H9 (cell line): ENCODE results near the gene LRMDA. TPM values are rescaled to one million over a fixed set of nuclear protein-coding genes. Genes with fewer than 3 reads are reported as not detected.

Experiments used
- DNase-seq: peaks from one replicate; pipeline ENCODE4 v3.0.0-alpha.2; 2017
- H2AFZ ChIP-seq: one replicate; pipeline ENCODE4 v1.6.1; 2013; ENCODE audit warnings: mild to moderate bottlenecking, low read length, control low read depth, moderate library complexity
- H2AK5ac ChIP-seq: 2 replicates; pipeline ENCODE4 v1.6.1; 2013; ENCODE audit warnings: low read length, control low read depth, mixed read lengths; ENCODE audit not compliant: insufficient read length
- H2BK120ac ChIP-seq: one replicate; pipeline ENCODE4 v1.6.1; 2013; ENCODE audit warnings: low read depth, mild to moderate bottlenecking, low read length, control low read depth, inconsistent platforms; ENCODE audit not compliant: poor library complexity, severe bottlenecking
- H2BK12ac ChIP-seq: 2 replicates; pipeline ENCODE4 v1.6.1; 2013; ENCODE audit warnings: low read length, control low read depth, mixed read lengths, low read depth; ENCODE audit not compliant: insufficient read length
- H2BK15ac ChIP-seq: 2 replicates; pipeline ENCODE4 v1.6.1; 2013; ENCODE audit warnings: low read depth, low read length, control low read depth
- H2BK20ac ChIP-seq: one replicate; pipeline ENCODE4 v1.6.1; 2013; ENCODE audit warnings: low read depth, mild to moderate bottlenecking, low read length, control low read depth, inconsistent platforms; ENCODE audit not compliant: poor library complexity, severe bottlenecking
- H2BK5ac ChIP-seq: 2 replicates; pipeline ENCODE4 v1.6.1; 2013; ENCODE audit warnings: low read length, control low read depth, mixed read lengths; ENCODE audit not compliant: insufficient read length
- H3K14ac ChIP-seq: 2 replicates; pipeline ENCODE4 v1.6.1; 2013; ENCODE audit warnings: low read length, control low read depth; ENCODE audit not compliant: insufficient read depth
- H3K18ac ChIP-seq: 2 replicates; pipeline ENCODE4 v1.6.1; 2013; ENCODE audit warnings: low read depth, mild to moderate bottlenecking, mixed read lengths, low read length, control low read depth; ENCODE audit not compliant: insufficient read length
- H3K23ac ChIP-seq: 2 replicates; pipeline ENCODE4 v1.6.1; 2013; ENCODE audit warnings: low read length, control low read depth, mixed read lengths, low read depth; ENCODE audit not compliant: insufficient read length
- H3K23me2 ChIP-seq: 2 replicates; pipeline ENCODE4 v1.6.1; 2013; ENCODE audit warnings: low read depth, mild to moderate bottlenecking, mixed read lengths, low read length, control low read depth; ENCODE audit not compliant: insufficient read length, poor library complexity, severe bottlenecking
- H3K27ac ChIP-seq: 2 replicates; pipeline ENCODE4 v1.5.1; 2013; ENCODE audit warnings: low read length, control low read depth, mixed read lengths, low read depth; ENCODE audit not compliant: insufficient read length
- H3K27me3 ChIP-seq: 2 replicates; pipeline ENCODE4 v1.6.1; 2013; ENCODE audit warnings: low read length, control low read depth, inconsistent platforms; ENCODE audit not compliant: insufficient read depth
- H3K4ac ChIP-seq: 2 replicates; pipeline ENCODE4 v1.6.1; 2013; ENCODE audit warnings: low read depth, mild to moderate bottlenecking, control low read depth, inconsistent platforms, low read length, moderate library complexity
- H3K4me1 ChIP-seq: 2 replicates; pipeline ENCODE4 v1.6.1; 2013; ENCODE audit warnings: low read length, control low read depth, inconsistent platforms; ENCODE audit not compliant: insufficient read depth
- H3K4me2 ChIP-seq: 2 replicates; pipeline ENCODE4 v1.6.1; 2013; ENCODE audit warnings: low read length, control low read depth, mixed read lengths; ENCODE audit not compliant: insufficient read length, insufficient read depth
- H3K56ac ChIP-seq: 2 replicates; pipeline ENCODE4 v1.6.1; 2013; ENCODE audit warnings: low read depth, mild to moderate bottlenecking, mixed read lengths, low read length, control low read depth; ENCODE audit not compliant: insufficient read length
- H3K79me1 ChIP-seq: 2 replicates; pipeline ENCODE4 v1.6.1; 2013; ENCODE audit warnings: low read depth, mild to moderate bottlenecking, moderate library complexity, low read length, control low read depth, inconsistent platforms; ENCODE audit not compliant: insufficient read depth, poor library complexity, severe bottlenecking
- H3K79me2 ChIP-seq: 2 replicates; pipeline ENCODE4 v1.6.1; 2013; ENCODE audit warnings: low read length, control low read depth, inconsistent platforms; ENCODE audit not compliant: insufficient read depth
- H3K9ac ChIP-seq: 2 replicates; pipeline ENCODE4 v1.6.1; 2013; ENCODE audit warnings: low read length, control low read depth, mixed read lengths; ENCODE audit not compliant: insufficient read length; ENCODE audit errors: extremely low read depth
- H3K9me3 ChIP-seq: one replicate; pipeline ENCODE4 v1.6.1; 2013; ENCODE audit warnings: low read depth, low read length, inconsistent platforms; ENCODE audit not compliant: control insufficient read depth
- H3T11ph ChIP-seq: one replicate; pipeline ENCODE4 v1.6.1; 2013; ENCODE audit warnings: mild to moderate bottlenecking, low read length, control low read depth, inconsistent platforms
- H4K20me1 ChIP-seq: one replicate; pipeline ENCODE4 v1.6.1; 2013; ENCODE audit not compliant: control insufficient read depth, insufficient read length, insufficient read depth
- H4K5ac ChIP-seq: 2 replicates; pipeline ENCODE4 v1.6.1; 2013; ENCODE audit warnings: low read depth, mild to moderate bottlenecking, mixed read lengths, low read length, control low read depth; ENCODE audit not compliant: insufficient read length
- H4K8ac ChIP-seq: replicated peaks from 2 replicates; pipeline ENCODE4 v1.6.1; 2013; ENCODE audit warnings: low read length, control low read depth, mixed read lengths, low read depth; ENCODE audit not compliant: insufficient read length
- H4K91ac ChIP-seq: 2 replicates; pipeline ENCODE4 v1.6.1; 2013; ENCODE audit warnings: low read depth, mild to moderate bottlenecking, moderate library complexity, mixed read lengths, low read length, control low read depth; ENCODE audit not compliant: insufficient read length
- H3K27ac Mint-ChIP-seq, 3 experiments: 2 replicates in 2 of 3; 3 replicates in 1 of 3; pipeline ENCODE4 v1.8.0; 2020 to 2021; ENCODE audit warnings: mixed read lengths in 3 of 3, mild to moderate bottlenecking in 1 of 3, moderate library complexity in 1 of 3
- H3K27me3 Mint-ChIP-seq: 2 replicates; pipeline ENCODE4 v1.8.0; 2021; ENCODE audit warnings: low read depth, mild to moderate bottlenecking, moderate library complexity, mixed read lengths
- H3K36me3 Mint-ChIP-seq, 3 experiments: 2 replicates in 2 of 3; 3 replicates in 1 of 3; pipeline ENCODE4 v1.8.0; 2020 to 2021; ENCODE audit warnings: low read depth in 3 of 3, mixed read lengths in 3 of 3; ENCODE audit not compliant: insufficient read depth in 1 of 3
- H3K4me1 Mint-ChIP-seq, 2 experiments: 2 replicates each; pipeline ENCODE4 v1.8.0; 2020; ENCODE audit warnings: mixed read lengths in 2 of 2
- H3K4me3 Mint-ChIP-seq, 2 experiments: 2 replicates in 1 of 2; 3 replicates in 1 of 2; pipeline ENCODE4 v1.8.0; 2020 to 2021; ENCODE audit warnings: mild to moderate bottlenecking in 2 of 2, mixed read lengths in 2 of 2, moderate library complexity in 1 of 2
- H3K9me3 Mint-ChIP-seq, 2 experiments: 2 replicates in 1 of 2; 3 replicates in 1 of 2; pipeline ENCODE4 v1.8.0; 2020; ENCODE audit warnings: mild to moderate bottlenecking in 2 of 2, mixed read lengths in 2 of 2, moderate library complexity in 1 of 2
- CTCF ChIP-seq: fragments of 200-600 bp; sonication (generic); conservative IDR thresholded peaks from 3 replicates; pipeline ENCODE4 v1.8.0; 2021; ENCODE audit warnings: antibody characterized with exemption, mild to moderate bottlenecking
- WGBS: extraction: QIAGEN DNeasy Blood & Tissue Kit; methylation state at CpG from one replicate; pipeline ENCODE4 v1.1.7; 2013; ENCODE audit warnings: missing lambda C conversion rate, low lambda C conversion rate, mixed read lengths; ENCODE audit not compliant: insufficient read length; ENCODE audit errors: extremely low coverage; 5-methylcytosine and 5-hydroxymethylcytosine counted together
- total RNA-seq: library from RNA; stranded (reverse); gene quantifications from 2 replicates; pipeline ENCODE4 v1.2.1, GENCODE V29; 2021

Gene LRMDA
- total RNA-seq, 1 experiment from 2014 or later = 1.8 TPM

- H3K9me3 ChIP-seq = no peaks in the 10 kb centered on the region
- H3K79me1 ChIP-seq = no peaks in the 10 kb centered on the region
- no peak overlapping the region for H3K23ac ChIP-seq
- H2AK5ac ChIP-seq = no peak overlapping the region
- H3K79me2 ChIP-seq = no peaks in the 10 kb centered on the region
- no peak for DNase-seq
- H3K4ac ChIP-seq = no peak overlapping the region
- no peaks in the 10 kb centered on the region for H3K4me1 ChIP-seq
- Mint-ChIP-seq H3K27me3 (peaks cover 50% of the 10 kb centered on the region), H3K36me3 (peaks cover 0 to 5% (median 0%) of the 10 kb centered on the region in 3 experiments; a peak in 1 of 7 replicates), H3K4me3 (no peak overlapping the region), H3K27ac (no peak overlapping the region), H3K9me3 (peaks cover 6 to 9% of the 10 kb centered on the region in 2 experiments; a peak in 4 of 5 replicates), H3K4me1 (peaks cover 6 to 10% of the 10 kb centered on the region in 2 experiments)
- no CpG with 5 or more reads among the region's 8 CpGs for WGBS
- H3K27ac ChIP-seq = no peak overlapping the region
- H3K23me2 ChIP-seq = no peaks in the 10 kb centered on the region
- H4K5ac ChIP-seq = no peak overlapping the region
- no peak overlapping the region for H2BK15ac ChIP-seq
- H3K27me3 ChIP-seq = no peaks in the 10 kb centered on the region; the same call in 1 of the 2 replicates
- H2BK20ac ChIP-seq = no peak overlapping the region
- no peak overlapping the region for H2AFZ ChIP-seq
- no peak overlapping the region for H4K91ac ChIP-seq
- no peak overlapping the region for H3K4me2 ChIP-seq
- H3K9ac ChIP-seq = no peak overlapping the region
- no peak overlapping the region for H3T11ph ChIP-seq
- H2BK5ac ChIP-seq = no peak overlapping the region
- no peak overlapping the region for H3K56ac ChIP-seq
- no peaks in the 10 kb centered on the region for H4K20me1 ChIP-seq
- no peak overlapping the region for H2BK120ac ChIP-seq
- H4K8ac ChIP-seq = no peak overlapping the region
- no peak overlapping the region for H2BK12ac ChIP-seq
- H3K14ac ChIP-seq = no peak overlapping the region
- H3K18ac ChIP-seq = no peak overlapping the region
- no peak for TF ChIP-seq CTCF
Measured at GRCh38 chr10:75511011-75511410, 79.6 kb downstream of the LRMDA start.
